Stimulated activated CD4-positive, alpha-beta T cell treated with anti-CD3 and anti-CD28 coated beads, TNF-alpha, amount 100 ng/mL, for 24 hours (primary cell): Measurements from ENCODE around the gene TEP1.
"Not testable (repeated sequence)": the region's sequence is repeated elsewhere in the genome, so short reads cannot be mapped to it uniquely, and the experiment has no call there.

Source experiments
- DNase-seq, 3 experiments: peaks; one replicate each; pipeline ENCODE4 v3.0.0-alpha.2; 2020; ENCODE audit warnings: low read depth in 3 of 3

TEP1 gene

DNA sequence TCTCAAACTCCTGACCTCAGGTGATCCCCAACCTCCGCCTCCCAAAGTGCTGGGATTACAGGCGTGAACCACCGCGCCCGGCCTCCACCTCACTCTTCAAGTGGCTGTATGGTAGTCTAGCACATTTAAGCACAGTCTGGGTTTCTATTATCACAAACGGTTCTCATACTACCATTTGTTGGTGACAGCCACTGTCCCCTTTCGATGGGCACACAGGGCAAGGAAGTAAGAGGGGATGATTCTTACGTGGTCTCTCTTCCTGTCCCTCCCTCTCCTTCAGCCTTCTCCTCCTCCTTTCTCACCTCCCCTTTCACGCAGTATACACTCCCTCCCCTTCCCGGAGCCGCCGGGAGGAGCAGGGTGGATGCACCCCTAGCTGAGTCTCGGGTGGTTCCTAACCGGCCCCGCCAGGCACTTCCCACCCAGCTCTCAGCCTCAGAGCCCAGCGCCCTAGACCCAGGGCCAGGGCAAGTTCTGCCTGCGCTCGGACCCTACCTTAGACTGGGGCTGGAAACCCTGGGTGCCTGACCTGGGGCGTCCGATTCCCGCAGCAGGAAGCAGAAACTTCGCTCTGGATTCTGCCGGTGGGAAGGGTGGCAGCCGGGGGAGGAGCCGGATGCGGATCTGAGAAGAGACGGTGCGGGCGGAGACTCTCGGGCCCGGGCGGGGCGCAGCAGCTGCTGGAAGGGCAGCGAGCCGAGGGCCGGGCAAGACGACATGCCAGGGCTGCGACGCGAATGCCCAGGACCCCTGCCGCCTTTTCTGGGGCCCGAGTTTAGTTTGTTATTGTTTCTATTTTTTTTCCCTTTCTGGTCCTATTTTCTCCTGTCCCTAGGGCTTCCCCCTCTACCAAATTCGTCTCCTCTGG is at the start of gene TEP1:
Gene TEP1 (minus strand): TSS at position 626 of the 868 bp plus-strand sequence. CDS start 5,062 bp downstream, outside the sequence.
- DNase-seq, result peak; percentile 51 to 79 (median 56)

DNA sequence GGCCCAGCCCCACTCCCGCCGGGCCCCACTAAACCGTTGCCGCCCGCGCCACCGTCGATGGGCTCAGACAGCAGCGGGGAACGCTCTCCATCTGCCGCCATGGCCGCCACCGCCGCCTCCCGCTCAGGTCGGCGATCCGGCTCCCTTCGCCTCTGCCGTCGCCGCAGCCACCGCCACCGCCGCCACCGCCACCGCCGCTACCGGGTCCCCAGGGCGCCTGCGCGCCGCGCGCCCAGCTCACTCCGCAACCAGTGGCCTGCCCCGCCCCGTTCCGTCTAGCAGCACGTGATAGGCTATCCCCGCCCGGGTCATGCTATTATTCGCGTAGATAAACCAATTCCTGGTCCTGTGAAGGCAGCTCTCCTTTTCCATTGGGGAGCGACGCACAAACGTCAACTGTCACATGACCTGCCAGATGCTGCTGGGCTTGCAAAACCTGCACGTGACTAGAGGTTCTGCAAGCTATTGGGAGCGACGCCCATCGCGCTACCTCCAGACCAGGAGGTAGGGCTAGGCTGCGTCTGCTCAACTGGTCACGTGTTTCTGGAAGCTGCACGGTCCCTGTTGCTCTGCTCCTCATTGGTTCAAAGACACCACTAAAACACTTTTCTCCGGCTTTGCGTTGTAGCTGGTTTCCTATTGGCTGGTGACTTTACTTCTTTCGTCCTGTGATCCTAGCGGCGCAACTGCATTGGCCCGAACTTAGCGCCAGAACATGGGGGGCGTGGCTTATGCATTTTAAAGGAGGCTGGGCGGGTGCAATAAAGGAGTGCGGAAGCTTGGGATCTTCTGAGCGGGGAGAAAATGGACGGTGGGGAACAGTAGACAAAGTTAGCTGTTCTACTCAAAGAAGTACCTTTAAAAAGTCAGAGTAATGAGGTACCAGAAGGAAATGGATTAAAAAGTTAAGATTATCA is 48.2 kb upstream of the TEP1 start, which contains the start of gene PIP4P1:
Gene PIP4P1 (minus strand): TSS at position 210 of the 917 bp plus-strand sequence. CDS start 109 bp downstream, at position 101.
- DNase-seq, result peak; percentile 96 to 98 (median 97)

DNA sequence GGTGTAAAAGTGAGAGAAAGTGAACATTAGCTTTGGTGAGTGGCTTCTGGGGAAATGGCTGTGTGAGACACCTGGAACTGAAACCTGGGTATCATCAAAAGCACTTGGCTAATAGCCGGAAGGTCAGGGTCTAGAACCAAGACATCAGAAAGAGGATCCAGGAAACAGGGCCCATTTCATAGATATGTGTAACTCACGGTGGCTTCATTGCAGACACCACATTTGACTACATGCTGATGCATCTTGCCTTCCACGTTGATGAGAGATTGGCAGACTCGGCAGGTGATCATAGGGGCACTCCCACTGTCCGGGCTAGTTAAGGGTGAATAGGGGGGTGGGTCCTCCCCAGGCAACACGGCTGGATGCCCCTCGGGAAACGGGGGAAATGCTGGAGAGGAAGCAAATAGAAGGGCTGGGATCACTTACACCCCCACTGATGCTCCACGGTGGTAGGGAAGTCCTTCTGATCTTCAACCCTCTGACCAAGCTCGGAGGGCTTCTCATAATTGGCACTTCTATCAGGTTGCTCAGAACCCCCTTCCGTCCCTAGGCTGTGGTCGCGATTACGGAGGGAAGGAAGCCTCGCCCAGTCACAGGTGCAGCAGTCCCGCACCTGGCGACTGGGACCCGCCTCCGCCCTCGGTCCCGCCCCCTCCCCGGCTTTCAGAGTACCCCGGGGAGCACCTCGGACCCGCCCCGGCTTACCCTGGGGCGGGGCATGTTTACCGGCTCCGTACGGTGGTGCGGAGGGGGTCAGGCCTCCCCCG is 47.3 kb upstream of the TEP1 start:
- DNase-seq, result peak in 1 of 3 experiments; percentile 38

DNA sequence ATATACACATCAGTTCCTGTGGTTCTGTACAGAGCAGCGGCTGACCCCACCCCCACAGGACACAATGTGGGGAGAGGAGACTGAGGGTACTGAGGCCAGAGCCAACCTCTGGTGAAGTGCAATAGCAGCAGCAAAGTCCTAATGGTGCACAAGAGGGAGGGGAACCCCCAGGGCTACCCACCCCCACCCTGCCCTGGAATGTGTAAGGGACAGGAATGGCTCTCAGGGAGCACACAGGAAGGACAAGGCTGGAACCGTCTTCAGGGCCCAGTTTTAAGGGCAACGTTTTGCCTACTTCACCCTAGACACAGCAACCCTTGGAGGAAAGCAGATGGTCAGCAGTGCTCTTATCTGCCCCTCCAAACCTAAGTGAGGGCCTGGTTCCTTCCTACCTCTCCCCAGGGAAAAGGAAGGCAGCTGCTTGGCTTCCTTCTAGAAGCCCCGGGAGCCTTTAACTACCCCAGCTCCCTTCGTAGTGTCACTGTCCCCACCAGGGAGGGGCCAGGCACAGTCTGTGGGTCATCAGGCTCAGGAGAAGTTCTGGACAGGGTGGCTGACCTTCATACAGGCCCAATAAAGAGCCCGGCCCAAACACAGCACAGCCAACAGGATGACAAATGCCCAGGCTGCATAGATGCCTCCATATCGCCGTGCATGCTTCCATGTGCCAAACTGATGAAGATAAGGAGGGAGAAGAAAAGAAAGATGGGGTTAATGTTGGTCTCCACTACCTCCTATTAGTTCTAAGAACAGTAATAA is 44.9 kb upstream of the TEP1 start:
- DNase-seq, result no peak

DNA sequence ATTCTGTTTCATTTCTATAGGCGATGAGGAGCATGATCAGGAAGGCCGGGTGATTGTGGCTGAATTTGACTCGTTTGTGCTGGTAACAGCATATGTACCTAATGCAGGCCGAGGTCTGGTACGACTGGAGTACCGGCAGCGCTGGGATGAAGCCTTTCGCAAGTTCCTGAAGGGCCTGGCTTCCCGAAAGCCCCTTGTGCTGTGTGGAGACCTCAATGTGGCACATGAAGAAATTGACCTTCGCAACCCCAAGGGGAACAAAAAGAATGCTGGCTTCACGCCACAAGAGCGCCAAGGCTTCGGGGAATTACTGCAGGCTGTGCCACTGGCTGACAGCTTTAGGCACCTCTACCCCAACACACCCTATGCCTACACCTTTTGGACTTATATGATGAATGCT is 43.7 kb upstream of the TEP1 start:
- no peak for DNase-seq

DNA sequence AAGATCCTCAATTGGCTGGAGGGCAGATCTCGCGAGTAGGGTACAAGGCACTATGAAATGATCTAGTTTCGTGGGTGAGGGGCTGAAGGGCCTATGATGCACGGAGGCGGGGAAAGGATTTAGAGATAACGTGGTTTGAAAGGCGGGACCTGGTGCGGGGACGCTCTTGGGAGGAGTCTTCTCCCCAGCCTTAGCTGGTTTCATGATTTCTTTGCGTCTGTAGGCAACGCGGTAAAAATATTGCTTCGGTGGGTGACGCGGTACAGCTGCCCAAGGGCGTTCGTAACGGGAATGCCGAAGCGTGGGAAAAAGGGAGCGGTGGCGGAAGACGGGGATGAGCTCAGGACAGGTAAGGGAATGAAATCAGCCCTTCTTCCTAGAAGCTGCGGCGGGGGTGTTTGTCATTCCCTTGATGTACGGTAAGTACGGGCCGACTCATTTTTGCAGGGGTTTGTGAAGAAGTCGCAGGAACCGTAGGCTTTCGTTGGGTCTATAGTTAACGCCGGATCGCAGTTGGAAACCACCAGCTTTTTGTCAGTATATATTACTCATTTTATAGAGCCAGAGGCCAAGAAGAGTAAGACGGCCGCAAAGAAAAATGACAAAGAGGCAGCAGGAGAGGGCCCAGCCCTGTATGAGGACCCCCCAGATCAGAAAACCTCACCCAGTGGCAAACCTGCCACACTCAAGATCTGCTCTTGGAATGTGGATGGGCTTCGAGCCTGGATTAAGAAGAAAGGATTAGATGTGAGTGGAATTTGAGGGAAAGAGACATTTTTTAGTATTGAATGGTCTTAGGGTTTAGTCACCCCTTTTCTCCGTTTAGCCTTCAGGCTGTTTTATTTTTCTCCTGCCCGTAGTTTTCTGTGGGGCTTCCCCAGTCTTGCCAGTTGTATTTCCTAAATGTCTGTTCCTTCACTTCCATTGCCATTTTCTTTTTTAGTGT is 42.3 kb upstream of the TEP1 start:
- no peak for DNase-seq

DNA sequence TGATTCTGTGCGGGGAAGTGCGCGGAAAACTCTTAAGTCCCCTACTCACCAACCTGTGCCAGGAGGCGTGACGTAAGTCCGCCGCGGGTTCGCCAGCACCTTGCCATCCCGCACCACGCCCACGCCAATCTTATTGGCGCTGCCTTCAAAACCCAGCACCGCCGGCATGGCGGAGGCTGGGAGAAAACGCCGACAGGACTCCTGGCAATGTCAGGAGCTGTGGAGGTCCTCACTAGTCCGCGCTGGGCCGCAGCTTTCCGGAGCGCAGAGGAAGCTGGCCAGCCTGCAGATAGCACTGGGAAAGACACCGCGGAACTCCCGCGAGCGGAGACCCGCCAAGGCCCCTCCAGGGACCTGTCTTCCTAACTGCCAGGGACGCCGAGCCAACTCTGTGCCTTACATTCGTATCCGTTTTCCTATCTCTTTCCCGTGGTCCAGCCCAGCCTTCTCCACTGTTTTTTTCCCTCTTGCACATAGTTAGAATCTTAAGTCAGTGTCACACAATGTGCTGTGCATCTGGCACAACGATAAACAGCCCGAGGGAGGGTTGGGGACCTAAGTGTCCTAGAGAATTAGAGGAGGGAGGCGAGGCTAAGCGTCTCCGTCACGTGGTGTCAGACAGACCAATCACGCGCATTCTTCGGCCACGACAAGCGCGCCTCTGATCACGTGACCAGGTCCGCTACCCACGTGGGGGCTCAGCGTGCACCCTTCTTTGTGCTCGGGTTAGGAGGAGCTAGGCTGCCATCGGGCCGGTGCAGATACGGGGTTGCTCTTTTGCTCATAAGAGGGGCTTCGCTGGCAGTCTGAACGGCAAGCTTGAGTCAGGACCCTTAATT is 41.4 kb upstream of the TEP1 start, which contains the start of the genes APEX1 and OSGEP:
Gene APEX1 (plus strand): TSS at position 711 of the 839 bp plus-strand sequence. CDS start 420 bp downstream, outside the sequence.
Gene OSGEP (minus strand): TSS at position 297 of the 839 bp plus-strand sequence. CDS start 129 bp downstream, at position 168.
- DNase-seq, result peak; percentile 95 to 97 (median 97)

DNA sequence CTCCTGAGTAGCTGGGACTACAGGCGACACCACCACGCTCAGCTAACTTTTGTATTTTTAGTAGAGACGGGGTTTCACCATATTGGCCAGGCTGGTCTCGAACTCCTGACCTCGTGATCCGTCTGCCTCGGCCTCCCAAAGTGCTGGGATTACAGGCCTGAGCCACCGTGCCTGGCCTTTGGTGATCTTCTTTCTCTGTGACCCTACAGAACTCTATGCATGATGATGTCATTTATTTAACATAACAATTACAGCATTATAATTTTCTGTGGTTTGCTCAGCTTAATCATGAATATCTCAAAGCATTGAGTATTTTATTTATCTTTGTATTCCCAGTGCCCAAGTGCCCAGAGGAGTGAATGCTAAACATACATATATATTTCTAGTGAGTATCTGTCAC is 39.5 kb upstream of the TEP1 start:
- not testable (repeated sequence) for DNase-seq

DNA sequence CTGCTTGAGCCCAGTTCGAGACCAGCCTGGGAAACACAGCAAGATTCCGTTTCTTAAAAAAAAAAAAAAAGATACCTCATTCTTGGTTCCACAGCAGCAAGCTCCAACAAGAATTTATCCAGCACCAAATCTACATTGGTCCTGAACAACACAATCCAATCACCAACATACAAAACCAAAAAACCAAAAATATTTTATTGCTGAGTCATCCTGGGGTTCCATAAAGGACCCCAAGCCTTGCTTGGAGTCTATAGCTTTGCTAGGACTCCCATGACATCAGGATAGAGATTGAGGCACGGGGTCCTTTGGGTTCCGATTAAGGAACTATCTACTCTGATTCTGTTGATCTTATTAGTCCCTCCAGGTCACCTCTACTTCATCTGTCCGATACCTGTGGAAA is 33.6 kb upstream of the TEP1 start:
- DNase-seq, result no peak

DNA sequence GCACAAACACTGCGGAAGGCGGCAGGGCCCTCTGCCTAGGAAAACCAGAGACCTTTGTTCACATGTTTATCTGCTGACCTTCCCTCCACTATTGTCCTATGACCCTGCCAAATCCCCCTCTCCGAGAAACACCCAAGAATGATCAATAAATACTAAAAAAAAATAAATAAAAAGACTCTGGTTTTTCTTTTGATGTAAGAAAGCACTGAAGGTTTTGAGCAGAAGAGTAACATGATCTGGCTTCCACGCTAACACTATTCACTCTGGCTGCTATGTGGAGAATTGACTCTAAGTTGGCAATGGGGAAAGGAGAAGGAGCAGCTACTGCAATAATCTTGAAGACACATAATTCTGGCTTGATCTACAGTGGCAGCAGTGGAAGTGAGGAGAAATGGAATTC is 30.3 kb upstream of the TEP1 start:
- DNase-seq, result not testable (repeated sequence)

DNA sequence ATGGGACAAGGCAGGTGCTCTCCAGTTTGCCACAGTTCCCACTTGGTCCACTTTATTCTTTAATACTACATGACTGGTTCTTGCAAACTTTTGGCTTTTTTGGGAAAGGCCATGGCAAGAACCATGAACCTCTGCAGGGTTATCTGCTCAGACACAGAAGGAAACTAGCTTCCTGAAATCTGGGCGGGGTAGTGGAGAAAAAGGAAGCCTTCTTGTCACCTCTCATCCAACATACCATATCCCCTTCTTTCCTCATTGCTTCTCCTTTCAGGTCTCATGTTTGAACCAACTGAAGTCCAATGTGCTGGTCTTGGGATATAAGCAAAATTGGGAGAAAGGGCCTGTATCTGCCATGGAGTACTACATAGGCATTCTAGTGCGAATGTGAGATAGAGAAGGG is 28.2 kb upstream of the TEP1 start:
- DNase-seq, result no peak

DNA sequence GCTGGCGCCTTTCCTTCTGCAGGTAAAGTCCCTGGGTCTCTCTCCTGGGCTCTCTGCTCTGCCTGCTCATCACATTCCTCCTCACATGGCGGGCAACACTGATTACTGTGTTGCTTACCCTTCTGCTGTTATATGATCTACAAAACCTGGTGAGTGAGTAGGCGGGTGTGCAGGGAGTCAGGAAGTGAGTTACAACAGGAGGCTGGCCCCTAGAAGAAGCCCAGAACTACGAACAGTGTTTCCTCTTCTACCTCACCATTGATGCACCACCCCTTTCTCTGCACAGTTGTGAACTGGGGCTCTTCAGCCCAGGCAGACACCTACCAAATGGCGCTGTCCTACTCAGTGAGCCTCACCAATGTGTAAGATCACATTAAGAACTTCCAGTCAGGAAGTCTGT is 27.6 kb upstream of the TEP1 start:
- DNase-seq, result no peak

DNA sequence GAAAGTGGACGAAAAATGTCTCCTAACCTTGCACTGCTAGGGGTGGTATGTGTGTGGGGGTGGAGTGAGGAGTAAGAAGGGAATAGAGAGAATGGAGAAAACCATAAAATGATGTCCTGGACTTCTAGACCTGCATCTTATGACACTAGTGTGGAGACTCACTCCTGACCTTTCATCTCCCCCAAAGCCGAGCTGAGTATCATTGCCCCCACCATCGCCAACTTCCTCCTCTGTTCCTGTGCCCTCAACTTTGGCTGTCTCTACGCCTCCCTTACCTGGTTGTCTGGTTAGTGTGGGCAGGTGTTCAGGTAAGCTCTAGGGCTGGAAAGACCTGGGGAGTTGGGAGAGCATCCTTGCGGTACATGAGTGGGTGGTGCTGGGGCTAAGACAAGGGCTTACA is 27.2 kb upstream of the TEP1 start:
- no peak for DNase-seq

DNA sequence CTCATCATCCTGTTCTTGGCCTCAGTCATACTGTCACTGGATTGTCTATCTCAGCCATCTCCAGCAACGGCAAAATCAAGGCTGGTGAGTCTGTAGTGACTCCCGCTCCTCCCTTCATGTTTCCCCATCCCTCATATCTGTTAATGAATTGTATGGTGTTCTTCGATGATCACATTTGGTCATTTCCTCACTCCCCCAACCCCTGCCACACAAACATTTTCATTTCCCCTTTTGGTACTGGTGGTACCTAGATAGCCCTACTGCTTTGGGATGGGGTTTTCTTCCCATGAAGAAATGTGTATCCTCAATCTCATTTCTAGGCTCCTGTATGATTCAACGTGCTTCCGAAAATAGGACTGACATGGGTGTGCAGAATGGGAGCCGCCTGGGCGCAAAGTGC is 25.4 kb upstream of the TEP1 start:
- DNase-seq, result no peak

DNA sequence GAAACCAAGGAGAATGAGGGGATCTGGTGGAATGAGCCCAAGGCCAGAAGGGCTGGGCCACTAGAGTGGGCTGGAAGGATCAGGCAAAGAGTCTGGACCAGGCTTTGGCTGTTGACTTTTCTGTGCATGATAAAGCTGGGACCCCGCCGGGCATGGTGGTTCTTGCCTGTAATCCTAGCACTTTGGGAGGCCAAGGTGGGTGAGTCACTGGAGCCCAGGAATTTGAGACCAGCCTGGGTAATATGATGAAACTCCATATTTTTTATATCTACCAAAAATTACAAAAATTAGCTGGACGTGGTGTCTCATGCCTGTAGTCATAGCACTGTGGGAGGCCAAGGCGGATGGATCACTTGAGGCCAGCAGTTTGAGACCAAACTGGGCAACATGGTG is 23.1 kb upstream of the TEP1 start:
- no peak for DNase-seq

DNA sequence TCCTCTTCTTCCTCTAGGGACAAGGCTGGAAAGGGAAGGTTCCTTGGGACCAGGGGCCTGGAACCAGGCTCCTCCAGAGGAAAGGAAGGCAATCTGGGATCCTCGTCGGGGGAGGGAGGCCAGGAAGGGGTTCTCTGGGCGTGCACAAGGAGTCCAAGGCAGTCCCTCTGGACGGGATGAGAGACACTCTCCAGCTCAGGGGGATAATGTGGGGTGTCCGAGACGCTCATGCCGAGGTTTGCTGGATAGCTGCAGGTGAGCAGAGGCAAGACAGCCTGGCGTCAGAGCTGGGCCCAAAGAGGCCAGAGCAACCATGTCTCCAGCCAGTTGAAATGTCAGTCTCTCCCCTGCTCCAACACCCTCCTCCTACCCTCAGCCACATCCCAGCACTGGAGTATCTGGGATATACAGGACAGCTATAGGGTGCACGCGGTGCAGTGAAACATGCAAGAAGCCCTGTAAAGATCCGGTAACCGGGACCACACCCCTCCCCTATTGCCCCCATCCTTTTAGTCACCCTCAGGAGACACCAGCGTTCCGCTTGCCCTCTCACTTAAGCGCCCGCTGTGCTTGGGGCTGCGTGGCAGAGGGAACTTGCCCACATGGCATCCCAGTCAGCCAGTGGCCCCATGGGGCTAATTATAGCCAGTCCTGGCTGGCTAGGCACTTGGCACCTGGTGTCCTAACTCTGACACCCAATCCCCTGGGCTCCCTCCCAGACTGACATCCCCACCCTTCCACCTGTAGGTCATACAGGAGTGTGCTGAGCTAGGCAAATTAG is 22.5 kb upstream of the TEP1 start, which contains the start of gene KLHL33:
Gene KLHL33 (minus strand): TSS at position 585 of the 781 bp plus-strand sequence. CDS start 355 bp downstream, at position 230.
- no peak for DNase-seq
